Pancreas (tissue), 10 donors: ENCODE results near the gene SLC25A42. TPM values are rescaled to one million over a fixed set of nuclear protein-coding genes. Genes with fewer than 3 reads are reported as not detected.
A peak's percentile ranks its signal among the peaks of the same experiment; 100 is the strongest.

Source experiments
- ATAC-seq, 4 donors: fragments of 200-7000 bp; cut with Tn5 transposase; one replicate each; pipeline versions ENCODE4 v1.8.0 to v1.9.1; 2020; ENCODE audit warnings: mild to moderate bottlenecking in 4 of 4, moderate library complexity in 4 of 4
- DNase-seq, 6 donors: peaks; one replicate each; pipeline ENCODE4 v3.0.0-alpha.2; 2020
- FAIRE-seq: peaks from 2 replicates; lab custom pipeline; 2012; peaks lifted over from hg19 to GRCh38; lab: Jason Lieb, UNC
- H3K27ac ChIP-seq, 4 donors: fragments of 200-600 bp; sonication (generic); 1 replicate in 3 of 4; 2 replicates in 1 of 4; pipeline versions ENCODE4 v1.5.0 to v1.8.0; 2020
- H3K27me3 ChIP-seq, 4 donors: fragments of 200-600 bp; one replicate each; pipeline ENCODE4 v1.8.0; 2021
- H3K36me3 ChIP-seq, 3 donors: fragments of 200-600 bp; sonication (generic) in 1 of 3; one replicate each; pipeline versions ENCODE4 v1.5.0 to v1.8.0; 2020 to 2021
- H3K4me1 ChIP-seq, 3 donors: fragments of 200-600 bp; one replicate each; pipeline ENCODE4 v1.8.0; 2021
- H3K4me3 ChIP-seq, 4 donors: fragments of 200-600 bp; sonication (generic) in 2 of 4; one replicate each; pipeline versions ENCODE4 v1.5.0 to v1.8.0; 2020 to 2021
- H3K9me3 ChIP-seq, 4 donors: fragments of 200-600 bp; one replicate each; pipeline ENCODE4 v1.8.0; 2021
- CTCF ChIP-seq, 4 donors: fragments of 200-600 bp; sonication (generic) in 3 of 4; IDR thresholded peaks; one replicate each; pipeline versions ENCODE4 v1.5.0 to v1.8.0; 2021; ENCODE audit warnings: antibody characterized with exemption in 4 of 4
- WGBS, 2 donors: extraction: QIAGEN DNeasy Blood & Tissue Kit; methylation state at CpG; one replicate each; pipeline ENCODE4 v1.1.7; 2013; 5-methylcytosine and 5-hydroxymethylcytosine counted together
- intact Hi-C, 3 donors: fragments of 100-400 bp; cut with DNase I; formaldehyde crosslinking; loops; one replicate each; pipeline versions ENCODE4 v1.11.1 to v1.14.2; 2022
- polyA plus RNA-seq, 2 donors: library from polyadenylated mRNA; stranded (reverse); fragments of 200-250 nt; gene quantifications; one replicate each; pipeline ENCODE4 v1.2.3, GENCODE V29; 2013
- total RNA-seq, 6 donors: library from RNA; stranded (reverse); fragmentation: NEBNext Ultra II Directional in 4 of 6; extraction: Animal tissue kit (Norgen Biotek cat#: 25700) in 4 of 6; gene quantifications; one replicate each; pipeline versions ENCODE4 v1.2.1 to v1.2.4, GENCODE V29; 2021 to 2023
- donor health status: healthy with polysubstance abuse.
- donor health status: DM: no; HTN: no; CAD: no; lungs with moderate emphysema.
- donor health status: DM: no; HTN: no; CAD: no.
- donor health status: control.
- donor health status: control.
- donor health status: Bipolar disorder and iron deficiency.
- donor health status: DM: yes; HTN: yes; CAD: no.
- donor health status: DM: no; HTN: no; CAD: no.
- donor health status: DM: no; HTN: no; CAD: no.
- donor health status: DM: yes; HTN: yes; CAD: no.

SLC25A42 gene
- total and polyA plus RNA-seq, 8 donors, result 3.9 to 8.7 (median 6.6) TPM

- Histone ChIP-seq H3K27ac (no peak overlapping the region), H3K27me3 (no peaks in the 10 kb centered on the region), H3K36me3 (no peaks in the 10 kb centered on the region), H3K9me3 (no peaks in the 10 kb centered on the region), H3K4me3 (no peak overlapping the region), H3K4me1 (no peaks in the 10 kb centered on the region)
- ATAC-seq, result no peak
- intact Hi-C loops, result no loop called here
- WGBS, 2 donors, result 42 to 48% methylated on average over 11 of the region's 11 CpGs
- no peak for DNase-seq
- no peak for FAIRE-seq
- TF ChIP-seq CTCF (IDR thresholded peaks at IDR 0.05), result no peak
Measured at GRCh38 chr19:19095691-19096090, 31.9 kb downstream of the SLC25A42 start.

GRCh38 chr19:19096641-19097627, 33.1 kb downstream of the SLC25A42 start:
- FAIRE-seq (no peak), ATAC-seq (no peak), DNase-seq (no peak)
- H3K9me3 ChIP-seq, result no peaks in the 10 kb centered on the region
- no peak overlapping the region for H3K27ac ChIP-seq
- no peaks in the 10 kb centered on the region for H3K4me1 ChIP-seq
- H3K4me3 ChIP-seq, result no peak overlapping the region
- WGBS, 2 donors, result 90 to 95% methylated on average over 24 of the region's 24 CpGs
- H3K27me3 ChIP-seq, result no peaks in the 10 kb centered on the region
- no peak for TF ChIP-seq CTCF (IDR thresholded peaks at IDR 0.05)
- intact Hi-C loops, result no loop called here
- no peaks in the 10 kb centered on the region for H3K36me3 ChIP-seq

GRCh38 chr19:19098084-19098702, 34.4 kb downstream of the SLC25A42 start:
- H3K36me3 ChIP-seq, result no peaks in the 10 kb centered on the region
- WGBS, 2 donors, result 83 to 86% methylated on average over 9 of the region's 9 CpGs
- H3K4me3 ChIP-seq, result no peak overlapping the region
- TF ChIP-seq CTCF (IDR thresholded peaks at IDR 0.05), result no peak
- H3K4me1 ChIP-seq, result no peaks in the 10 kb centered on the region
- no peaks in the 10 kb centered on the region for H3K9me3 ChIP-seq
- H3K27me3 ChIP-seq, result no peaks in the 10 kb centered on the region
- no peak for DNase-seq
- intact Hi-C loops, result no loop called here
- ATAC-seq, result no peak
- no peak for FAIRE-seq
- no peak overlapping the region for H3K27ac ChIP-seq

GRCh38 chr19:19098703-19099632, 35.2 kb downstream of the SLC25A42 start:
- peak in 2 of 4 donors; percentile 32 to 45 for ATAC-seq
- no peaks in the 10 kb centered on the region for H3K9me3 ChIP-seq
- WGBS, 2 donors, result 84 to 86% methylated on average over 18 of the region's 18 CpGs
- intact Hi-C loops, result no loop called here
- no peaks in the 10 kb centered on the region for H3K27me3 ChIP-seq
- H3K4me3 ChIP-seq, result no peak overlapping the region
- H3K27ac ChIP-seq, result no peak overlapping the region
- TF ChIP-seq CTCF (IDR thresholded peaks at IDR 0.05), result no peak
- no peaks in the 10 kb centered on the region for H3K36me3 ChIP-seq
- FAIRE-seq, result no peak
- no peaks in the 10 kb centered on the region for H3K4me1 ChIP-seq
- no peak for DNase-seq
